CD4-positive, alpha-beta T cell treated with Interleukin-12 subunit alpha and Interleukin-12 subunit beta, for 1 hour (primary cell): ENCODE measurements around the gene PPP1R14B.
A peak's percentile ranks its signal among the peaks of the same experiment; 100 is the strongest.
"Not testable (repeated sequence)": the region's sequence is repeated elsewhere in the genome, so short reads cannot be mapped to it uniquely, and the experiment has no call there.

ENCODE experiments used
- DNase-seq: peaks from one replicate; pipeline ENCODE4 v3.0.0-alpha.2; 2020

Gene PPP1R14B

GRCh38 chr11:64260147-64260708 is 13.5 kb upstream of the PPP1R14B start:
- no peak for DNase-seq

DNA sequence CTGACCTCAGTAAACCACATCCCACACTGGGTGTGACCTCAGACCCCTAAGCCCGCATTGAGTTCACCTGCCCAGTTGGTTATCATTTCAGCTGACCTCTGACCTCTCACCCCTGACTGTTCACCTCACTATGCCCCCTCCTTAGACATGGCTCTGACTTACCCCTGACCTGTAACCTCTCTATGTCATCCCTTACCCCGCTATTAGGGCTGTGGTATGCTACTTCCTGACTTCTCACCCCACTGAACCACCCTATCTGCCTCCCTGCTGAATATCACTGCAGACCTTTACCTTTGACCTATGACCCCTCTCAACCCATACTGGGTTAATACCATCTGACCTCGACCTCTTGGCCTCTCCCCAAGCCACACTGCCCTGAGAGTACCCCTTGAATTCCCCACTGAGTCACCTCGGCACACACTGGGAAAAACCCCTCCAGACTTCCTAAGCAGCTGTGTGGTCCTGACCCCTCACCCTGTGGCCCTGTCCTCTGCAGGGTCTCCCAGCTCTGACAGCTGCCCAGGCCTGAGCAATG is 12.9 kb upstream of the PPP1R14B start:
- no peak for DNase-seq

GRCh38 chr11:64258946-64259532 is 12.3 kb upstream of the PPP1R14B start:
- DNase-seq, result no peak

DNA sequence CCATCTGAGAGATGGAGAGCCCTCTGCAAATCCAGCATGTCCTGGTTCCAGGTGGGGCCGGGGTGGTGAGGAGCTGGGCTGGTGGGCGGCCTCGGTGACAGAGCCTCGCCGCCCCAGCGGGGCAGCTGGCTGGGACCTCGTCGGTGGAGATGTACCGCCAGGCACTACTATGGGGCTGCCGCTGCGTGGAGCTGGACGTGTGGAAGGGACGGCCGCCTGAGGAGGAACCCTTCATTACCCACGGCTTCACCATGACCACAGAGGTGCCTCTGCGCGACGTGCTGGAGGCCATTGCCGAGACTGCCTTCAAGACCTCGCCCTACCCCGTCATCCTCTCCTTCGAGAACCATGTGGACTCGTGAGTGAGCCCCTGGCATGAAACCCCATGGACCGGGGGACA is 11.6 kb upstream of the PPP1R14B start:
- no peak for DNase-seq

DNA sequence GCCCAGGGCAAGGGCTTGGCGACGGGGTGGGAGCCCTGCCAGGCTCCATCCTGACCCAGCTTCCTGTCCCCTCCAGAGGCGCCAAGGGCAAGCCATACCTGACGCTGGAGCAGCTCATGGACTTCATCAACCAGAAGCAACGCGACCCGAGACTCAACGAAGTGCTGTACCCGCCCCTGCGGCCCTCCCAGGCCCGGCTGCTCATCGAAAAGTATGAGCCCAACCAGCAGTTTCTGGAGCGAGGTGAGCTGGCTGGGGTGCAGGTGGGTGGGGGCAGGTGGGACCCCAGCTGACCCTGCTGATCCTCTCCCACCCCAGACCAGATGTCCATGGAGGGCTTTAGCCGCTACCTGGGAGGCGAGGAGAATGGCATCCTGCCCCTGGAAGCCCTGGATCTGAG is 9.6 kb upstream of the PPP1R14B start:
- DNase-seq, result no peak

DNA sequence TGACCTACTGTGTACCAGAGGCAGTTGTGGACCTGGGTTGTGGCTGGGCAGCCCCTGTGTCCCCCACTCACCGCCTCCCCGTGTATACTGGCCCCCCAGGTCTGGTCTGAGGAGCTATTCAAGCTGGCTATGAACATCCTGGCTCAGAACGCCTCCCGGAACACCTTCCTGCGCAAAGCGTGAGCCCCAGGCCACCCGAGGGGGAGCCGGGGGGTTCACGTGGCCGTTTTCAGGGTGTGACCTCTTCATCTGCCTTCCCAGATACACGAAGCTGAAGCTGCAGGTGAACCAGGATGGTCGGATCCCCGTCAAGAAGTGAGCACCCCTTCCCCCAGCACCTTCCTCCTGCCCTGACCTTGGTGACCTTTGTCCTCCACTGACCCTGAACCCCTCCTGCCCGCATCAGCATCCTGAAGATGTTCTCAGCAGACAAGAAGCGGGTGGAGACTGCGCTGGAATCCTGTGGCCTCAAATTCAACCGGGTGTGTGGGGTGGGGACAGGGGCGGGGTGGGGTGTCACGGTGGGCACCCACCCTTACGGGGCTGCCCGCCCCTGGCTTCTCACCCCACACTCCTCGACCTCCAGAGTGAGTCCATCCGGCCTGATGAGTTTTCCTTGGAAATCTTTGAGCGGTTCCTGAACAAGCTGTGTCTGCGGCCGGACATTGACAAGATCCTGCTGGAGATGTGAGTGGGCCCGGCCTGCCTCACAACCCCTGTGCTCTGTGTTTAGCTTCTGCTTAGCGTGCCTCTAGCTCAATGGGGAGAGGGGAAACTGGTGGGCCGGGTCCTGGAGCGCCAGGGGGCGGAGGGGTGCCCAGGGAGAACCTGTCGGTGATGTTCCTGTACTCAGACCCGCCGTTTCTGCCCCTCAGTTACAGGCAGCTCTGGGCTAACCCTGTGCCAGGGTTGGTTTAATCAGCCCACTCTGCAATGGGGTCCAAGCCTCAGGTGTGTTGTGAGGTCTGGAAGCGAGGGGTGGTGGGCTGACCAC is 8.7 kb upstream of the PPP1R14B start:
- DNase-seq, result no peak

DNA sequence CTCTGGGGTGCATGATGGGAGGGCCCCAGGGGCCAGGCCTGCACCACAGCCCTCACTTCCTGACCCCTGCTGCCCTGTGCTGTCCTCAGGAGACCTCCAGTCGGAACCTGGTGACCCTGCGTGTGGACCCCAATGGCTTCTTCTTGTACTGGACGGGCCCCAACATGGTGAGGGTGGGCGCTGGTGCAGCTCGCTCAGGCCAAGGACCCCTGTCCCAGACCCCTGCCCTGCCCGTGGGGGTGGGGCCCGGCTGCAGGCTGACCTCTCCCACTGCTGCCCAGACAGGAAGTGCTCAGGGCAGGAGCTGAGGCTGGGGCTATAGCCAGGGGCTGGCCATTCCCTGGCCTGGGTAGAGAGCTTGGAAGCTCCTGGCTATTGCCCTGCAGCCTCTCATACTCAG is 7.6 kb upstream of the PPP1R14B start:
- no peak for DNase-seq

DNA sequence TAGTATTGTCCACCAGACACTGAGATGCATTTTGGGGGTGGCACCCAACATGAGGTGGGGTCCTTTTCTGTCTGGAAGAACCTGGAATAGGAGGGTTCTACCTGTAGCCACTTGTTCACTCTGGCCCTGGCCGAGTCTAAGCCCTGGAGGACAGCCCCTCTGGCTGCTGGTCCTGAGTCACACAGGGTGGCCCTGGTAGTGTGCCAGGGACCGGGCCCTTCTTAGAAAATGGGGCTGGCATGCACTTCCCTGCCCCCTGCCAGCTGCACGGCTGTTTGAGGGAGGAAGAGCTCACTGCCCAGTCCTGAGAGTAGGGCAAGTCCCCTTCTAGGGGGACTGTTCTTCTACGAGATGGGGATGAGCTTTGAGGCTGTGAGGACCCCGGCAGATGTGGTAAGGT is 6.7 kb upstream of the PPP1R14B start:
- DNase-seq, result no peak

DNA sequence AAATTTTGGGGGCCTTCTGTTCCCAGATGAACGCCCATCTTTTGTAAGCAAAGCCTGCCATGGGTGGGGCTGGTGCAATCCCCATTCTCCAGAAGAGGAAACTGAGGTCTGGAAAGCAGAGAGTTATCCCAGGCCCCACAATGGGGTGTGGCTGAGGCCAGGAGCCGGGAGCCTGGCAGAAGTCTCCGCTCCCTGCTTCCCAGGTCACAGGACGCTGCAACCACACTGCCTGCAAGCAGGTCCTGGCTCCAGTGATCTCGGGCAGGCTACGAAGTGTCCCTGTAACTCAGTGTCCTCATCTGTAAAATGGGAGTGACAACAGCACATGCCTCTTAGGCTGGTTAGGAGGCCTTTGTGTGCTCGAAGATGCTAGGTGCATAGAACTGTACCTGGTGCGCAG is 6.3 kb upstream of the PPP1R14B start:
- no peak for DNase-seq

DNA sequence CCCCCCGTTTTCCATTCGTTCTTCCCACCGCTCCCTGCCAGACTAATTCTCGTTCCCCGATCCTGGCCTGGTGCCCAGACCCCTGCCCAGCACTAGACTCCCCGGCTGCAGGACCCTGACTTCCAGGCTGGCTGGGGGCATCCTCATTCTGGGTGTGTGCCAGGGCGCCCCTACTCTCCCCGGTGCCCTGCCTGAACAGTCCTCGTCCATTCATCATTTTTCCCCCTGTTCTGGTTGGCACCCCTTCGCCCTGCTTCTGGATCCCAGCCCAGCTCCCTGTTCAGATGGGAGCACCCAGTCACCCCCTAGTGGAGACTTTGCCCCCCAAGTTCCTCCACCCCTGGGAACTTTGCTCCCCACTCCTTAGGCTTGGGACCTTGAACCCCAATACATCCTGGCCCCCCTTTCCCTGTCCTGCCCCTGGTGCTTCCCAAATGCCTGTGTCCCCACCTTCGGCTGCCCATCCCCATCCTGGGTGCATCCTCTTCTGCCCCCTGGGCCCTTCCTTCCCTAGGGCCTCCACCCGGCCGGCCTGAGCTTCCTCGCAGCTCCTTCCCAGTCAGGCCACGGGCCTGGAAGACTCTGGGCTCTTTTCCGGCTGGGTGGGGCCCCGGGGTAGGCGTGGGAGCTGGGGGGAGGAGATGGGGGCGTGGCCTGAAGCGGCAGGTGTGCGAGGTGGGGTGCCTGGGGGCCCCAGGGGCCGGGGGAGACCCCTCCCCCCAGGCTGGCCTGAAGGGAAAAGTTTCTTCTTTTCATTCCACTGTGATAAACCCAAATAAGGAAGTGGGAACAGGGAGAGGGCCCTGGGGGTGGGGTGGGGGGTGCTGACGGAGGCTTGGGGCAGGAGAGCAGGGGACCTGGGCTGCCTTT is 5.5 kb upstream of the PPP1R14B start:
- no peak for DNase-seq

GRCh38 chr11:64251753-64252002 is 4.9 kb upstream of the PPP1R14B start:
- no peak for DNase-seq

GRCh38 chr11:64251016-64251752 is 4.4 kb upstream of the PPP1R14B start, which contains the start of gene PLCB3:
PLCB3 (plus strand) TSS chr11:64251530; CDS start chr11:64251650, 120 bp downstream.
- DNase-seq, result peak; percentile 74

DNA sequence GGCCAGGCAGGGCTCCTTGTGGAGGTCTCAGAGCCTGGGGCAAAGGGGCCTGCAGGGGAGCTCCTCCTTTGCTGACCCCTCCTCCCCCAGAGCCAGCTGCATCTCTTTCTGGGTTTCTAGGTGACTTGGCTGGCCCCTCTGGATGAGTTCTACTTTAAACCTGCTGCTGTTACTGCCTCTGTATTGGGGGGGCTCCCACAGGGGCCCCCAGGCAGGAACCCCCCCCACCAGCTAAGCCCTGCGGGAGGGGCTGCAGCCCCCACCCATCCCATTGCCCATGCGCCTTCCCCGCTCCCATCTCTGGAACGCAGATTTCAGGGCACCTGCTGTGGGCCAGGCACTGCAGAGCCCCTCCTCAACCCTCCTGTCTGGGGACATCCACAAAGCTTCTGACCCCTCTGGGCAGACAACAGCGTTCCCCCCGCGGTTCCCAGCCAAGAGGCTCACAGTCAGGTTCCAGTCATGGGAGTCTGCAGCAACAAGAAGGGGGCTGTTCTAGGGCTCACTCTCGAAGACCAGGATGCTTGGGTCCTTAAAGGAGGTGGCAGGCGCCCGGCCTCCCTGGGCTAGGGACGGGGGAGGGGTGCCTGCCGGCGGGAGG is 3.8 kb upstream of the PPP1R14B start:
- DNase-seq, result no peak

DNA sequence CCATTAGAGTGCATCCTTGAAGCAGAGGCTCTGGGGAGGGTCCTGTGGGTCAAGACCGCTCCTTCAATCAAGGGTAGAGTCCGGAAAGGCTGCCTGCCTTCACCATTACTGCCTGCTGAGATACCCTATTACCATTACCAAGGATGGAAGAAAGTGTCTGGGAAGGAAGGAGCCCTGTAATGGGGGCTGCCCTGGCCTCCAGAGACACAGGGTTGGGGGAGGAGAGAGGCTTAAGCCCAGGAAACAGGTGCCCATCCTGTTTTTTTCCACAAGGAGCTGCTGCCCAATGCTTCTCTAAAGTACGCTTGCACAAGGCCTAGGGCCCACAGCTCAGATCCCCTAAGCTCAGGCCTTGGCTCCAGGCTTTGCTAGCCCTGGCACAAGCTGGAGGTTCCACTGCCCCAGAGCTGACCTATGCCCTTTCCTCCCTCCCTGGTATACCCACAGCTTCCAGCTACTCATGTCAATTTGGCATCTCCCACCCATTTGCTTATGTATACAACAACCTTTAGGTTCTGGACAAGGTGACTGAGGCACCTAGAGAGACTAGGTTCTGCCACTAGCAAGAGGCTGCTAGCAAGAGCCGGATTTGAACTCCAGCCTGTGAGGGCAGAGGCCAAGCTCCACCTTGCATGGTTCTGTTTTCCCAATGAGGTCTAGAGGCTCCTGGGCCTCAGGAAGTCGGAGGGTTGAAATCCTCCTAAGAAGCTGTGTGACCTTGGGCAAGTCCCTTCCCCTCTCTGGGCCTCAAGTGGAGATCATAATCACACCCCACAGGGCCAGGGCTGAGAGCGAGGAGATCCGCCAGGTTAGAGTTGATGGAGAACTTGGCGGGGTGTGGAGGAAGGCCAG is 3.0 kb upstream of the PPP1R14B start:
- DNase-seq, result no peak

- DNase-seq, result no peak
Measured at GRCh38 chr11:64249038-64249437, 2.3 kb upstream of the PPP1R14B start.

- DNase-seq, result no peak
Measured at GRCh38 chr11:64248578-64248977, 1.8 kb upstream of the PPP1R14B start.

DNA sequence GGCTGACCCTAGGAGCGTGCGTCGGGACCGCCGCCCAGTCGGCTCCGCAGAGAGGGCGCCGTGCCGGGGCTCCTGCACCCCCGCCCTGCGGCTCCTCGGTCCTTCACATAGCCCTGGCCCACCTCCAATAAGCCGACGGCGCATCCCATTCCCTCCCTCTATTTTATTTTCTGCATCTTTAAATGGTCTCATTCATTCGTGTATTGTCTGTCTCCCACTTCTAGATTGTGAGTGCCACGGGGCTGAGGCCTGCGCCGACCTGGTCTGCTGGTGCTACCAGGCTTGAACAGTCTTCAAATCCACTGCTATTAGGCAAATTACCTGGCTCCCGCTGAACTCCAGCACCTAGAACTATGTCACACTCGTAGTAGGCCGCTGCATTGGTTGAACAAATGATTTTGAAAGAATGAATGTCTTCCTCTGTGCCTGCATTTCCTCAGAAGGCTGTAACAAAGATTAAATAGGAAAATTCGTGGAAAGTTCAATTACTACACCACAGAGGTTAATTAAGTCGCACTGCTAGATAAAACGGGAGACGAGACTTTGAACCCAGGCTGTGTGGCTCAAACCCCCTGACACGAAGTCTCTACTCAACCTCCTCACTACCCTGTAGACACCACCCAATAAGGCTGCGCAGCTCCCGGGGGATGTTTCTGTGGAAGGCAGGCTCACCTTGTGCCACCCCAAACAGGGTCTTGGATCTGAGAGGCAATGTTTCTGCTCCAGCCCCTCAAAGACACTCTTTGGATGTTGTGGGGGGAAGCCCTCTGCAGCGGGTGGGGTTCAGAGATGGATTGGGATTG is 1.2 kb upstream of the PPP1R14B start:
- DNase-seq, result no peak

DNA sequence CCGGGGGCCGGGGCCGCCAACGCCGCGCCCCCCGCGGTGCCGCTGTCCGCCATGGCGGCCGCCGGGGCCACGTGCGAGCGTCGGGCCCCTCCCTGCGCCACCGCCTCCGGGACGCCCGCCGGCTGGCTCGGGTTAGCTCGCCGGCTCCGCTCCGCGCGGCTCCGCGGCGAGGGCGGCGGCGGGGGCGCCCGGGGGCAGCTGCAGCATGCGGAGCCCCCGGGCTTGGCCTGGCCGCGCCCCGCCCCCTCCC is 197 bp downstream of the PPP1R14B start:
- not testable (repeated sequence) for DNase-seq

DNA sequence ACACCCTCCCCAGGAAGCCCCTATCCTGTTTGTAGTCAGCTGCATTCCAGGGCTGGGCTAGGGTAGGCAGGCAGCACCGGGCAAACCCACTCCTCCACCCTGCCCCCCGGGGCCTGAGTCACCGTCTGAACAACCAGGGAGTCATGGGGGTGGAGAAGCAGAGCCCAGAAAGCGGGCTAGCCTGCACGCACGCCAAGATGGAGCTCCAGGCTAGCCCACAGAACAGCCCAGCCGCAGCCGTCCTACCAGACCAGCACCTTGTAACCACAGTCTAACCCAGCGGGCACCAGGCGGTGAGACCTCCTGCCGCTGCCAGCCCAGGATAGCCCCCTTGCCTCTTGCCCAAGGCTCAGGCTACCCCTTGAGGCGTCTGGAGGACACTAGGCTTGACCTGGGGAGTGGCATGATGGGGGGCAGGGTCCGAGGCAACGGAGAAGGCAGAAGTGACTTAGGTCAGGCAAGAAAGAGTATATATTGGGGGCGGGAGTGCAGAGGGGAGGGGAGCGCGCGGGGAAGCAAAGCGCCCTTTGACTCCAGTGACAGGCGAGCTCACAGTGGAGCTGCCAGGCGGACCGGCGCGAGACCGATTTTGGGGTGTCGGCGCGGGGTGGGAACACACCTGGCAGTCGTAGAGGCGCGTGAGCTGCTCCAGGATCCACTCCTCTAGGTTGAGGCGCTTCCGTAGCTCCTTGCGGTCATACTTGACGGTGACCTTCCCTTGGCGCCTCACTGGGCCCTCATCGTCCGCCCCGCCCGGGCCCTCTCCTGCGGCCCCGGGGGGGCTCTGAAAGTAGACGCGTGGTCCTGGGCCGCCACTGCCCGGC is 734 bp downstream of the PPP1R14B start:
- peak; percentile 68 for DNase-seq
